ENCODE data around the gene LOXHD1. TPM values are rescaled to one million over a fixed set of nuclear protein-coding genes. Genes with fewer than 3 reads are reported as not detected.

LOXHD1 gene
- total and polyA plus RNA-seq, 2 of the 13 experiments (the other 11 are each of a cell fraction or from before 2014, with no cell fraction given): not detected

DNA sequence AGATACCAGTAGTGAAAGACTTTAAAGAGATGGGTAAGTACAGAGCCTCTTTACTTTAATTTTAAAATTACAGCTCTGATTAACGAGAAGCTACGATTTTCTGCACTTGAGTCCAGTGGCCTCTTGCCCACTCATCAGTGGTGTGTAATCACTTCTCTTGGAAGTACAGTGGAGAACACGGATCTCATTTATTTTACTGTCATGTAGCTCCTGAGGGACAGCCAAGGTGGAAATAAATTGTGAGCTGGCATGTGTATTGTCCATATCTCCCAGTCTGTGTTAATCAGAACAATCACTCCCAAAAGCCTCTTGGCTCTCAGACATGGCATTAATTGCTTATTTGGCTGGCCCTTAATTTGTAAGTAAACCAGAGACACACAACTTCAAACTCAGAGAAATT lies 69.4 kb downstream of the LOXHD1 start (continued):
- TF ChIP-seq, protein P1, sequence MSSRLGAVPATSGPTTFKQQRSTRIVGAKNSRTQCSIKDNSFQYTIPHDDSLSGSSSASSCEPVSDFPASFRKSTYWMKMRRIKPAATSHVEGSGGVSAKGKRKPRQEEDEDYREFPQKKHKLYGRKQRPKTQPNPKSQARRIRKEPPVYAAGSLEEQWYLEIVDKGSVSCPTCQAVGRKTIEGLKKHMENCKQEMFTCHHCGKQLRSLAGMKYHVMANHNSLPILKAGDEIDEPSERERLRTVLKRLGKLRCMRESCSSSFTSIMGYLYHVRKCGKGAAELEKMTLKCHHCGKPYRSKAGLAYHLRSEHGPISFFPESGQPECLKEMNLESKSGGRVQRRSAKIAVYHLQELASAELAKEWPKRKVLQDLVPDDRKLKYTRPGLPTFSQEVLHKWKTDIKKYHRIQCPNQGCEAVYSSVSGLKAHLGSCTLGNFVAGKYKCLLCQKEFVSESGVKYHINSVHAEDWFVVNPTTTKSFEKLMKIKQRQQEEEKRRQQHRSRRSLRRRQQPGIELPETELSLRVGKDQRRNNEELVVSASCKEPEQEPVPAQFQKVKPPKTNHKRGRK (CRISPR knock-in tag; IDR thresholded peaks at IDR 0.05): no peak
- TF ChIP-seq, protein P2, sequence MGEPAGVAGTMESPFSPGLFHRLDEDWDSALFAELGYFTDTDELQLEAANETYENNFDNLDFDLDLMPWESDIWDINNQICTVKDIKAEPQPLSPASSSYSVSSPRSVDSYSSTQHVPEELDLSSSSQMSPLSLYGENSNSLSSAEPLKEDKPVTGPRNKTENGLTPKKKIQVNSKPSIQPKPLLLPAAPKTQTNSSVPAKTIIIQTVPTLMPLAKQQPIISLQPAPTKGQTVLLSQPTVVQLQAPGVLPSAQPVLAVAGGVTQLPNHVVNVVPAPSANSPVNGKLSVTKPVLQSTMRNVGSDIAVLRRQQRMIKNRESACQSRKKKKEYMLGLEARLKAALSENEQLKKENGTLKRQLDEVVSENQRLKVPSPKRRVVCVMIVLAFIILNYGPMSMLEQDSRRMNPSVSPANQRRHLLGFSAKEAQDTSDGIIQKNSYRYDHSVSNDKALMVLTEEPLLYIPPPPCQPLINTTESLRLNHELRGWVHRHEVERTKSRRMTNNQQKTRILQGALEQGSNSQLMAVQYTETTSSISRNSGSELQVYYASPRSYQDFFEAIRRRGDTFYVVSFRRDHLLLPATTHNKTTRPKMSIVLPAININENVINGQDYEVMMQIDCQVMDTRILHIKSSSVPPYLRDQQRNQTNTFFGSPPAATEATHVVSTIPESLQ (CRISPR knock-in tag; conservative IDR thresholded peaks at IDR 0.05): no peak
- TF ChIP-seq ZNF557 (CRISPR knock-in tag; IDR thresholded peaks at IDR 0.05) (no peak), TSC22D2 (CRISPR knock-in tag; IDR thresholded peaks at IDR 0.05; ENCODE audit: borderline replicate concordance) (no peak), SMAD9 (CRISPR knock-in tag; IDR thresholded peaks at IDR 0.05) (no peak)
- TF ChIP-seq, protein P3, sequence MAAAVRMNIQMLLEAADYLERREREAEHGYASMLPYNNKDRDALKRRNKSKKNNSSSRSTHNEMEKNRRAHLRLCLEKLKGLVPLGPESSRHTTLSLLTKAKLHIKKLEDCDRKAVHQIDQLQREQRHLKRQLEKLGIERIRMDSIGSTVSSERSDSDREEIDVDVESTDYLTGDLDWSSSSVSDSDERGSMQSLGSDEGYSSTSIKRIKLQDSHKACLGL (CRISPR knock-in tag; IDR thresholded peaks at IDR 0.05): no peak

DNA sequence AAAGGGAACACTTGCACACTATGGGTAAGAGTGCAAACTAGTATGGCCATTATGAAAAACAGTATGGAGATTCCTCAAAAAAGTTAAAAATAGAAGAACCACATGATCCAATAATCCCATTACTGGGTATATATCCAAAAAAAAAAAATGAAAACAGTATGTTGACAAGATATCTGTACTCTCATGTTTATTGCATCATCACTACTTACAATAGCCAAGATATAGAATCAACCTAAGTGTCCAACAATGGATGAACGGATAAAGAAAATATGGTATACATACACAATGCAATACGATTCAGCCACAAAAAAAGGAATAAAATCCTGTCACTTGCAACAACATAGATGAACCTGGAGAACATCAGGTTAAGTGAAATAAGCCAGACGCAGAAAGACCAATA lies 73.3 kb downstream of the LOXHD1 start:
- no TSS peak for BruUV-seq (replicated peaks)
- CTCF ChIA-PET (ENCODE audit: low intra/inter-chr PET ratio, low total read pairs): no interaction called here
- no peaks in the 10 kb centered on the region for H3K79me2 ChIP-seq (ENCODE audit: insufficient read depth, low read length)
- H3K4me3 ChIP-seq (replicated peaks in 1 of 3; ENCODE audit: insufficient read depth in 1 of 3, low read depth in 2 of 3, low read length in 3 of 3): no peak overlapping the region
- peak; percentile 38; the same call in 1 of the 2 replicates for TF ChIP-seq CEBPB (IDR thresholded peaks at IDR 0.05; ENCODE audit: borderline replicate concordance, low read depth, low read length)
- TF ChIP-seq MAFK (conservative IDR thresholded peaks at IDR 0.05 in 1 of 2, IDR thresholded peaks at IDR 0.05 in 1 of 2; ENCODE audit: low read length in 2 of 2): no peak
- TF ChIP-seq ATF7 (IDR thresholded peaks at IDR 0.05): peak; percentile 64
- TF ChIP-seq ATF7 (CRISPR knock-in tag; IDR thresholded peaks at IDR 0.05): no peak
- TF ChIP-seq KMT2A (CRISPR knock-in tag; IDR thresholded peaks at IDR 0.05): no peak
- H3K9ac ChIP-seq (ENCODE audit: insufficient read depth, low read depth, low read length): no peak overlapping the region
- FAIRE-seq (no peak), ATAC-seq (no peak), DNase-seq (ENCODE audit: low spot score) (no peak)
- H3K4me2 ChIP-seq (ENCODE audit: low read depth, low read length): no peak overlapping the region
- no peaks in the 10 kb centered on the region for H4K20me1 ChIP-seq (ENCODE audit: insufficient read depth, low read length)
- no peak overlapping the region for H2AFZ ChIP-seq (ENCODE audit: low read length)
- H3K27me3 ChIP-seq (ENCODE audit: control insufficient read depth in 1 of 2, insufficient read depth in 2 of 2, low read length in 2 of 2): no peaks in the 10 kb centered on the region
- no peak overlapping the region for H3K27ac ChIP-seq (ENCODE audit: extremely low read length, insufficient read depth, low read length)
- peaks cover 16% of the 10 kb centered on the region; the same call in 1 of the 2 replicates for H3K9me3 ChIP-seq (ENCODE audit: low read length)
- intact Hi-C loops (cut with micrococcal nuclease; ENCODE audit: unreplicated experiment): no loop called here
- no peaks in the 10 kb centered on the region for H3K4me1 ChIP-seq (ENCODE audit: insufficient read depth, low read length)
- POLR2A ChIA-PET: no interaction called here
- in situ Hi-C loops (cut with HindIII; ENCODE audit: extremely low pct_ligation_motif_present, low pct_unique_long_range_greater_than_20kb): no loop called here
- H3K36me3 ChIP-seq (replicated peaks in 1 of 2; ENCODE audit: control insufficient read depth in 1 of 2, insufficient read depth in 2 of 2, low read length in 2 of 2): no peaks in the 10 kb centered on the region
- 32% methylated on average over 3 of the region's 3 CpGs for WGBS (ENCODE audit: low lambda C conversion rate)
